OCI-LY3 (cell line): ENCODE results near the gene GDPGP1.

Experiments used
- EZH2phosphoT487 ChIP-seq: fragments of 200-600 bp; shearing (Covaris generic); IDR thresholded peaks from 2 replicates; pipeline ENCODE4 v1.6.1; 2018; ENCODE audit warnings: antibody characterized with exemption, mixed run types, low read depth
- TF ChIP-seq, protein P1 (sequence below): fragments of 200-600, 300-600 bp; sonication (generic); IDR thresholded peaks from 2 replicates; pipeline ENCODE4 v1.5.1; 2014; ENCODE audit warnings: antibody characterized with exemption, low read length, low read depth

DNA sequence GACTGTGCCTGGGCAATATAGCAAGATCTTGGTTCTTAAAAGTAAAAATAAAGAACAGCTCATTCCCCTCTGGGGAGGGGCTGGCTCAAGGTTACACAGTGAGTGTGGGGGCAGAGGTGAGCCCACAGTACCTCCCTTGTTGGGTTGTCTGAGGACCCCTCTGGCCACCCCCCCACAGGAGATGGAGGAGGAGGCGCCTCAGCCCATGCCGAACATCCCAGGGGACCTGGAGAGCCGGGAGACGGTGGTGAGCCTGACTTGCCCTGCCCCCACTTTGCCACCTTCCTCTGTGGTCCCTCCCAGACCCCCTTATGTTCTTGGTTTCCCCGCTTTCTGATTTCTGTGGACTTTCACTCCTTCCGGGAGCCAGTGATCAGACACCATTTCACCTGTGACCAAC is 60.1 kb downstream of the GDPGP1 start:
- TF ChIP-seq, protein P1, sequence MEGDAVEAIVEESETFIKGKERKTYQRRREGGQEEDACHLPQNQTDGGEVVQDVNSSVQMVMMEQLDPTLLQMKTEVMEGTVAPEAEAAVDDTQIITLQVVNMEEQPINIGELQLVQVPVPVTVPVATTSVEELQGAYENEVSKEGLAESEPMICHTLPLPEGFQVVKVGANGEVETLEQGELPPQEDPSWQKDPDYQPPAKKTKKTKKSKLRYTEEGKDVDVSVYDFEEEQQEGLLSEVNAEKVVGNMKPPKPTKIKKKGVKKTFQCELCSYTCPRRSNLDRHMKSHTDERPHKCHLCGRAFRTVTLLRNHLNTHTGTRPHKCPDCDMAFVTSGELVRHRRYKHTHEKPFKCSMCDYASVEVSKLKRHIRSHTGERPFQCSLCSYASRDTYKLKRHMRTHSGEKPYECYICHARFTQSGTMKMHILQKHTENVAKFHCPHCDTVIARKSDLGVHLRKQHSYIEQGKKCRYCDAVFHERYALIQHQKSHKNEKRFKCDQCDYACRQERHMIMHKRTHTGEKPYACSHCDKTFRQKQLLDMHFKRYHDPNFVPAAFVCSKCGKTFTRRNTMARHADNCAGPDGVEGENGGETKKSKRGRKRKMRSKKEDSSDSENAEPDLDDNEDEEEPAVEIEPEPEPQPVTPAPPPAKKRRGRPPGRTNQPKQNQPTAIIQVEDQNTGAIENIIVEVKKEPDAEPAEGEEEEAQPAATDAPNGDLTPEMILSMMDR, result no peak
- TF ChIP-seq EZH2phosphoT487, result no peak
